Peyer's patch (tissue), 4 donors: ENCODE measurements around the gene APOA1.

Source experiments
- POLR2A ChIP-seq, 2 donors: fragments of 450-650 bp; IDR thresholded peaks; one replicate each; pipeline ENCODE4 v1.5.1; 2017; ENCODE audit warnings: antibody characterized with exemption in 2 of 2, mild to moderate bottlenecking in 2 of 2, moderate library complexity in 2 of 2
- TF ChIP-seq, protein P1 (sequence below), 6 experiments: fragments of 450-650 bp in 4 of 6; fragments of 200-600 bp in 2 of 6; sonication (generic) in 1 of 6; IDR thresholded peaks; one replicate each; pipeline ENCODE4 v1.5.1; 2017 to 2019; ENCODE audit warnings: antibody characterized with exemption in 6 of 6, mild to moderate bottlenecking in 3 of 6, moderate library complexity in 1 of 6

DNA sequence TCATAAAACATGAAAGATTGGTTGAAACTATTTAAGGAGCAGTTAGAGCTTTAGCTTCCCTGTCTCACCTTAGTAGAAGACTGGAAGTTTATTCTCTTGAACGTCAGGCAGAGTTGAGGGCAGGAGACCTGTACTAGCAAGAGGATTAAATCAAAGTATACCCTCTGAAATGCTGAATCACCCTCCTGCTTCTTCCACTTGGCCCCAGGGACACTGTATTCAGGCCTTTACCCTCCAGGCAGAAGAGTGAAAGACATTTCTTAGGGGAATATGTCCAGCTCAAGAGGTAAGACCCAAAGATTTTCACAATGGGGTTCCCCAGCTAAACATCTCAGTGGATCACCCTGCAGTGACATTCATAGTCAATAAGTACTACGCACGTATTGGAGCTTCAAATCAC lies 26.2 kb downstream of the APOA1 start:
- TF ChIP-seq, protein P1, sequence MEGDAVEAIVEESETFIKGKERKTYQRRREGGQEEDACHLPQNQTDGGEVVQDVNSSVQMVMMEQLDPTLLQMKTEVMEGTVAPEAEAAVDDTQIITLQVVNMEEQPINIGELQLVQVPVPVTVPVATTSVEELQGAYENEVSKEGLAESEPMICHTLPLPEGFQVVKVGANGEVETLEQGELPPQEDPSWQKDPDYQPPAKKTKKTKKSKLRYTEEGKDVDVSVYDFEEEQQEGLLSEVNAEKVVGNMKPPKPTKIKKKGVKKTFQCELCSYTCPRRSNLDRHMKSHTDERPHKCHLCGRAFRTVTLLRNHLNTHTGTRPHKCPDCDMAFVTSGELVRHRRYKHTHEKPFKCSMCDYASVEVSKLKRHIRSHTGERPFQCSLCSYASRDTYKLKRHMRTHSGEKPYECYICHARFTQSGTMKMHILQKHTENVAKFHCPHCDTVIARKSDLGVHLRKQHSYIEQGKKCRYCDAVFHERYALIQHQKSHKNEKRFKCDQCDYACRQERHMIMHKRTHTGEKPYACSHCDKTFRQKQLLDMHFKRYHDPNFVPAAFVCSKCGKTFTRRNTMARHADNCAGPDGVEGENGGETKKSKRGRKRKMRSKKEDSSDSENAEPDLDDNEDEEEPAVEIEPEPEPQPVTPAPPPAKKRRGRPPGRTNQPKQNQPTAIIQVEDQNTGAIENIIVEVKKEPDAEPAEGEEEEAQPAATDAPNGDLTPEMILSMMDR (IDR thresholded peaks at IDR 0.05), result no peak
- TF ChIP-seq POLR2A (IDR thresholded peaks at IDR 0.05), result no peak
